Chondrocyte (in vitro differentiated cells): ENCODE data around the gene AP4E1. TPM values are rescaled to one million over a fixed set of nuclear protein-coding genes. Genes with fewer than 3 reads are reported as not detected.

Source experiments
- DNase-seq: peaks from one replicate; pipeline ENCODE4 v3.0.0; 2021; ENCODE audit warnings: mixed read lengths, low spot score
- H3K27ac Mint-ChIP-seq: one replicate; pipeline ENCODE4 v1.8.0; 2021; ENCODE audit warnings: mild to moderate bottlenecking, moderate library complexity, mixed read lengths; ENCODE audit not compliant: unreplicated experiment
- H3K27me3 Mint-ChIP-seq: 2 replicates; pipeline ENCODE4 v1.8.0; 2021; ENCODE audit warnings: low read depth, mixed read lengths
- H3K36me3 Mint-ChIP-seq: 2 replicates; pipeline ENCODE4 v1.8.0; 2021; ENCODE audit warnings: low read depth, mixed read lengths
- H3K4me1 Mint-ChIP-seq: 2 replicates; pipeline ENCODE4 v1.8.0; 2021; ENCODE audit warnings: low read depth, mild to moderate bottlenecking, mixed read lengths
- H3K4me3 Mint-ChIP-seq: one replicate; pipeline ENCODE4 v1.8.0; 2021; ENCODE audit warnings: mild to moderate bottlenecking, moderate library complexity, mixed read lengths; ENCODE audit not compliant: unreplicated experiment
- H3K9me3 Mint-ChIP-seq: 2 replicates; pipeline ENCODE4 v1.8.0; 2021; ENCODE audit warnings: low read depth, mixed read lengths
- CTCF ChIP-seq: fragments of 200-600 bp; sonication (generic); IDR thresholded peaks from 2 replicates; pipeline ENCODE4 v1.5.0; 2021; ENCODE audit warnings: antibody characterized with exemption, mild to moderate bottlenecking, moderate library complexity
- total RNA-seq: library from RNA; stranded (reverse); gene quantifications from 3 replicates; pipeline ENCODE4 v1.2.1, GENCODE V29; 2021

Gene AP4E1
- total RNA-seq, 1 donor from 2014 or later = 13.2 TPM

- H3K27me3 Mint-ChIP-seq = no peaks in the 10 kb centered on the region
- no peak overlapping the region for H3K27ac Mint-ChIP-seq
- no peak for TF ChIP-seq CTCF
- no peak overlapping the region for H3K4me3 Mint-ChIP-seq
- H3K4me1 Mint-ChIP-seq = no peaks in the 10 kb centered on the region
- H3K9me3 Mint-ChIP-seq = no peaks in the 10 kb centered on the region
- peaks cover 21% of the 10 kb centered on the region for H3K36me3 Mint-ChIP-seq
- DNase-seq = no peak
Observed at GRCh38 chr15:50933341-50933740, 24.9 kb downstream of the AP4E1 start.

- Mint-ChIP-seq H3K4me3 (no peak overlapping the region), H3K9me3 (no peaks in the 10 kb centered on the region), H3K4me1 (peaks cover 14% of the 10 kb centered on the region), H3K36me3 (peaks cover 17% of the 10 kb centered on the region), H3K27ac (no peak overlapping the region), H3K27me3 (no peaks in the 10 kb centered on the region)
- TF ChIP-seq CTCF = no peak
- no peak for DNase-seq
Observed at GRCh38 chr15:50938525-50938924, 30.0 kb downstream of the AP4E1 start.

- Mint-ChIP-seq H3K4me3 (no peak overlapping the region), H3K36me3 (peaks cover 23% of the 10 kb centered on the region), H3K9me3 (no peaks in the 10 kb centered on the region), H3K27me3 (no peaks in the 10 kb centered on the region), H3K27ac (peak overlapping the region; percentile 74), H3K4me1 (peaks cover 14% of the 10 kb centered on the region)
- DNase-seq = no peak
- TF ChIP-seq CTCF = no peak
Observed at GRCh38 chr15:50939911-50940310, 31.4 kb downstream of the AP4E1 start.

- no peaks in the 10 kb centered on the region for H3K9me3 Mint-ChIP-seq
- TF ChIP-seq CTCF = no peak
- no peaks in the 10 kb centered on the region for H3K27me3 Mint-ChIP-seq
- peak overlapping the region; percentile 74 for H3K27ac Mint-ChIP-seq
- no peak overlapping the region for H3K4me3 Mint-ChIP-seq
- peaks cover 16% of the 10 kb centered on the region for H3K4me1 Mint-ChIP-seq
- H3K36me3 Mint-ChIP-seq = peaks cover 21% of the 10 kb centered on the region
- DNase-seq = no peak
Observed at GRCh38 chr15:50940506-50940905, 32.0 kb downstream of the AP4E1 start.

- TF ChIP-seq CTCF = no peak
- H3K9me3 Mint-ChIP-seq = no peaks in the 10 kb centered on the region
- peaks cover 22% of the 10 kb centered on the region for H3K4me1 Mint-ChIP-seq
- H3K36me3 Mint-ChIP-seq = peaks cover 15% of the 10 kb centered on the region
- H3K27me3 Mint-ChIP-seq = no peaks in the 10 kb centered on the region
- DNase-seq = no peak
- no peak overlapping the region for H3K4me3 Mint-ChIP-seq
- no peak overlapping the region for H3K27ac Mint-ChIP-seq
Observed at GRCh38 chr15:50943638-50944037, 35.2 kb downstream of the AP4E1 start.
